HepG2 (cell line): ENCODE data around the gene GDF15. TPM values are rescaled to one million over a fixed set of nuclear protein-coding genes. Genes with fewer than 3 reads are reported as not detected.

Experiments
- BCL6 ChIP-seq: IDR thresholded peaks from 2 replicates; pipeline ENCODE4 v1.6.1; 2016; ENCODE audit warnings: missing genetic modification reagents, missing compliant biosample characterization
- EED ChIP-seq: sonication (generic); formaldehyde crosslinking; IDR thresholded peaks from 2 replicates; pipeline ENCODE4 v1.5.0; 2020; ENCODE audit warnings: mild to moderate bottlenecking, missing genetic modification reagents
- FOSL2 ChIP-seq: sonication (generic); formaldehyde crosslinking; IDR thresholded peaks from 2 replicates; pipeline ENCODE4 v1.4.0; 2020; ENCODE audit warnings: missing genetic modification reagents
- FOXK2 ChIP-seq: fragments of 450-650 bp; IDR thresholded peaks from 2 replicates; pipeline ENCODE4 v1.6.1; 2016
- HNF4G ChIP-seq, 2 experiments: sonication (generic) in 1 of 2; formaldehyde crosslinking in 1 of 2; IDR thresholded peaks; 2 replicates each; pipeline versions ENCODE4 v1.4.0 to v1.6.1; 2011 to 2020; ENCODE audit warnings: borderline replicate concordance in 2 of 2, low read depth in 2 of 2, mild to moderate bottlenecking in 2 of 2, low read length in 1 of 2, missing genetic modification reagents in 1 of 2, moderate library complexity in 1 of 2
- HOXA9 ChIP-seq: sonication (generic); formaldehyde crosslinking; IDR thresholded peaks from 2 replicates; pipeline ENCODE4 v1.8.1; 2022; ENCODE audit warnings: missing genetic modification reagents, mild to moderate bottlenecking, moderate library complexity, borderline replicate concordance
- ISL2 ChIP-seq: sonication (generic); formaldehyde crosslinking; IDR thresholded peaks from 2 replicates; pipeline ENCODE4 v1.5.0; 2020; ENCODE audit warnings: missing genetic modification reagents
- KAT8 ChIP-seq: IDR thresholded peaks from 2 replicates; pipeline ENCODE4 v1.6.1; 2016; ENCODE audit warnings: missing genetic modification reagents, missing compliant biosample characterization
- MXD4 ChIP-seq: IDR thresholded peaks from 2 replicates; pipeline ENCODE4 v1.6.1; 2016; ENCODE audit warnings: mild to moderate bottlenecking, missing biosample characterization, missing genetic modification reagents
- NFE2L2 ChIP-seq: fragments of 150-350 bp; IDR thresholded peaks from 2 replicates; pipeline ENCODE4 v1.6.1; 2014; ENCODE audit warnings: low read length
- ONECUT2 ChIP-seq: sonication (generic); formaldehyde crosslinking; IDR thresholded peaks from 2 replicates; pipeline ENCODE4 v1.4.0; 2020; ENCODE audit warnings: missing genetic modification reagents
- POLR2A ChIP-seq, 2 experiments: IDR thresholded peaks; 2 replicates each; pipeline ENCODE4 v1.6.1; 2011; ENCODE audit warnings: low read depth in 2 of 2, low read length in 2 of 2, mild to moderate bottlenecking in 1 of 2, moderate library complexity in 1 of 2; ENCODE audit not compliant: insufficient read depth in 1 of 2
- RELA ChIP-seq: sonication (generic); formaldehyde crosslinking; IDR thresholded peaks from 2 replicates; pipeline ENCODE4 v1.4.0; 2020; ENCODE audit warnings: missing genetic modification reagents
- SATB2 ChIP-seq: sonication (generic); formaldehyde crosslinking; IDR thresholded peaks from 2 replicates; pipeline ENCODE4 v1.5.0; 2020; ENCODE audit warnings: missing genetic modification reagents
- SMAD9 ChIP-seq: sonication (generic); formaldehyde crosslinking; IDR thresholded peaks from 2 replicates; pipeline ENCODE4 v1.5.1; 2020; ENCODE audit warnings: mild to moderate bottlenecking, missing genetic modification reagents
- SOX5 ChIP-seq: IDR thresholded peaks from 2 replicates; pipeline ENCODE4 v1.6.1; 2016; ENCODE audit warnings: borderline replicate concordance
- SRSF9 ChIP-seq: fragments of 200-400 bp; formaldehyde crosslinking; IDR thresholded peaks from 2 replicates; pipeline ENCODE4 v1.6.1; 2018; ENCODE audit warnings: borderline replicate concordance, mild to moderate bottlenecking, low read depth, low read length; ENCODE audit not compliant: insufficient read depth, poor library complexity, severe bottlenecking
- THAP11 ChIP-seq: IDR thresholded peaks from 2 replicates; pipeline ENCODE4 v1.6.1; 2016; ENCODE audit warnings: missing biosample characterization, missing genetic modification reagents
- TOE1 ChIP-seq: sonication (generic); formaldehyde crosslinking; IDR thresholded peaks from 2 replicates; pipeline ENCODE4 v1.4.0; 2020; ENCODE audit warnings: mild to moderate bottlenecking, missing genetic modification reagents
- ZBTB7B ChIP-seq: sonication (generic); formaldehyde crosslinking; IDR thresholded peaks from 2 replicates; pipeline ENCODE4 v1.4.0; 2020; ENCODE audit warnings: missing genetic modification reagents
- ZFX ChIP-seq: sonication (generic); formaldehyde crosslinking; IDR thresholded peaks from 2 replicates; pipeline ENCODE4 v1.4.0; 2020; ENCODE audit warnings: mild to moderate bottlenecking, low read depth, missing genetic modification reagents, moderate library complexity
- ZMYM2 ChIP-seq: sonication (generic); formaldehyde crosslinking; IDR thresholded peaks from 2 replicates; pipeline ENCODE4 v1.8.0; 2022; ENCODE audit warnings: mild to moderate bottlenecking, missing genetic modification reagents
- ZNF891 ChIP-seq: sonication (generic); formaldehyde crosslinking; IDR thresholded peaks from 2 replicates; pipeline ENCODE4 v1.5.0; 2020; ENCODE audit warnings: mild to moderate bottlenecking, missing genetic modification reagents
- polyA plus RNA-seq, 8 experiments: library from polyadenylated mRNA; depleted of rRNA in 3 of 8; stranded (reverse) in 7 of 8; unstranded in 1 of 8; fragments of >200 nt; fragmentation: Illumina TruSeq in 4 of 8; extraction: Trizol in 4 of 8; gene quantifications; 2 replicates each; pipeline versions ENCODE4 v1.2.1 to v1.2.3, GENCODE V29; 2011 to 2016; ENCODE audit warnings: low read depth in 4 of 8, missing spikeins in 1 of 8, mixed read lengths in 1 of 8; ENCODE audit not compliant: insufficient read depth in 1 of 8
- total RNA-seq, 5 experiments: library from RNA; depleted of rRNA; stranded (reverse); fragments of >200 nt; fragmentation: Illumina TruSeq; extraction: Trizol; gene quantifications; 2 replicates each; pipeline ENCODE4 v1.2.3, GENCODE V29; 2016; ENCODE audit warnings: low read depth in 1 of 5
- TF ChIP-seq, protein P1 (sequence below): sonication (generic); formaldehyde crosslinking; IDR thresholded peaks from one replicate; pipeline ENCODE4 v1.5.1; 2020; ENCODE audit warnings: mild to moderate bottlenecking, missing genetic modification reagents; ENCODE audit errors: not compliant biosample characterization

GDF15 gene
- total and polyA plus RNA-seq, 2 of the 13 experiments (the other 11 are each of a cell fraction or from before 2014, with no cell fraction given) = 146 to 422 TPM

DNA sequence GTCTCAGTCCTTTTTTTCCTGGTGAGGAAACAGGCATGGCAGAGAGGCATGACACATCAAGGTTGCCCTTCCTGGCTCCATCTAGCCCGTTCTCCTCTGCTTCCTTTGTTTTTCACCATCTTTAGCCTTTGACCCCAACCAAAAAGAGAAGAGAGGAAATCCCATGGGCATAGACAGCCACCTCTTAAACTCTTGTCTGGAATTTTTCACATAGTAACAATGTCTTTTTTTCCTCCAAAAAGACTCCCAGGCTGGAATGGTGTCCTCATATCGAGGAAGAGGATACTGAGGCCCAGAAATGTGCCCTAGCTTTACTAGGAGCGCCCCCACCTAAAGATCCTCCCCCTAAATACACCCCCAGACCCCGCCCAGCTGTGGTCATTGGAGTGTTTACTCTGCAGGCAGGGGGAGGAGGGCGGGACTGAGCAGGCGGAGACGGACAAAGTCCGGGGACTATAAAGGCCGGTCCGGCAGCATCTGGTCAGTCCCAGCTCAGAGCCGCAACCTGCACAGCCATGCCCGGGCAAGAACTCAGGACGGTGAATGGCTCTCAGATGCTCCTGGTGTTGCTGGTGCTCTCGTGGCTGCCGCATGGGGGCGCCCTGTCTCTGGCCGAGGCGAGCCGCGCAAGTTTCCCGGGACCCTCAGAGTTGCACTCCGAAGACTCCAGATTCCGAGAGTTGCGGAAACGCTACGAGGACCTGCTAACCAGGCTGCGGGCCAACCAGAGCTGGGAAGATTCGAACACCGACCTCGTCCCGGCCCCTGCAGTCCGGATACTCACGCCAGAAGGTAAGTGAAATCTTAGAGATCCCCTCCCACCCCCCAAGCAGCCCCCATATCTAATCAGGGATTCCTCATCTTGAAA, at the start of gene GDF15 (continued):
- TF ChIP-seq ZNF891 (CRISPR knock-in tag) (no peak), SATB2 (CRISPR knock-in tag) (peak; percentile 94; the same call in 1 of the 2 replicates), EED (0 out of 2 replicates have a peak, but pooled peaks have one; percentile 81), TOE1 (no peak; the same call in 1 of the 2 replicates), KAT8 (CRISPR knock-in tag) (peak; percentile 82), ISL2 (CRISPR knock-in tag) (peak; percentile 94), ZBTB7B (CRISPR knock-in tag) (peak; percentile 94), MXD4 (CRISPR knock-in tag) (no peak; the same call in 1 of the 2 replicates), HOXA9 (CRISPR knock-in tag) (no peak), SMAD9 (CRISPR knock-in tag) (no peak), FOSL2 (peak; percentile 71), RELA (0 out of 2 replicates have a peak, but pooled peaks have one; percentile 52), POLR2A (IDR thresholded peaks at IDR 0.05; ENCODE audit: insufficient read depth in 1 of 2, low read depth in 2 of 2, low read length in 2 of 2) (peak; percentile 100), SOX5 (CRISPR knock-in tag) (peak; percentile 67), ZFX (CRISPR knock-in tag) (peak; percentile 67), ZMYM2 (CRISPR knock-in tag) (peak; percentile 74; the same call in 1 of the 2 replicates), FOXK2 (peak; percentile 66; the same call in 1 of the 2 replicates), ONECUT2 (CRISPR knock-in tag) (peak; percentile 79; the same call in 1 of the 2 replicates), SRSF9 (no peak), BCL6 (CRISPR knock-in tag) (peak; percentile 87), HNF4G (IDR thresholded peaks at IDR 0.05; ENCODE audit: borderline replicate concordance, low read depth, low read length) (peak; percentile 95), HNF4G (CRISPR knock-in tag; IDR thresholded peaks at IDR 0.05; ENCODE audit: borderline replicate concordance, low read depth) (peak; percentile 85), NFE2L2 (no peak), THAP11 (peak; percentile 72)
- TF ChIP-seq, protein P1, sequence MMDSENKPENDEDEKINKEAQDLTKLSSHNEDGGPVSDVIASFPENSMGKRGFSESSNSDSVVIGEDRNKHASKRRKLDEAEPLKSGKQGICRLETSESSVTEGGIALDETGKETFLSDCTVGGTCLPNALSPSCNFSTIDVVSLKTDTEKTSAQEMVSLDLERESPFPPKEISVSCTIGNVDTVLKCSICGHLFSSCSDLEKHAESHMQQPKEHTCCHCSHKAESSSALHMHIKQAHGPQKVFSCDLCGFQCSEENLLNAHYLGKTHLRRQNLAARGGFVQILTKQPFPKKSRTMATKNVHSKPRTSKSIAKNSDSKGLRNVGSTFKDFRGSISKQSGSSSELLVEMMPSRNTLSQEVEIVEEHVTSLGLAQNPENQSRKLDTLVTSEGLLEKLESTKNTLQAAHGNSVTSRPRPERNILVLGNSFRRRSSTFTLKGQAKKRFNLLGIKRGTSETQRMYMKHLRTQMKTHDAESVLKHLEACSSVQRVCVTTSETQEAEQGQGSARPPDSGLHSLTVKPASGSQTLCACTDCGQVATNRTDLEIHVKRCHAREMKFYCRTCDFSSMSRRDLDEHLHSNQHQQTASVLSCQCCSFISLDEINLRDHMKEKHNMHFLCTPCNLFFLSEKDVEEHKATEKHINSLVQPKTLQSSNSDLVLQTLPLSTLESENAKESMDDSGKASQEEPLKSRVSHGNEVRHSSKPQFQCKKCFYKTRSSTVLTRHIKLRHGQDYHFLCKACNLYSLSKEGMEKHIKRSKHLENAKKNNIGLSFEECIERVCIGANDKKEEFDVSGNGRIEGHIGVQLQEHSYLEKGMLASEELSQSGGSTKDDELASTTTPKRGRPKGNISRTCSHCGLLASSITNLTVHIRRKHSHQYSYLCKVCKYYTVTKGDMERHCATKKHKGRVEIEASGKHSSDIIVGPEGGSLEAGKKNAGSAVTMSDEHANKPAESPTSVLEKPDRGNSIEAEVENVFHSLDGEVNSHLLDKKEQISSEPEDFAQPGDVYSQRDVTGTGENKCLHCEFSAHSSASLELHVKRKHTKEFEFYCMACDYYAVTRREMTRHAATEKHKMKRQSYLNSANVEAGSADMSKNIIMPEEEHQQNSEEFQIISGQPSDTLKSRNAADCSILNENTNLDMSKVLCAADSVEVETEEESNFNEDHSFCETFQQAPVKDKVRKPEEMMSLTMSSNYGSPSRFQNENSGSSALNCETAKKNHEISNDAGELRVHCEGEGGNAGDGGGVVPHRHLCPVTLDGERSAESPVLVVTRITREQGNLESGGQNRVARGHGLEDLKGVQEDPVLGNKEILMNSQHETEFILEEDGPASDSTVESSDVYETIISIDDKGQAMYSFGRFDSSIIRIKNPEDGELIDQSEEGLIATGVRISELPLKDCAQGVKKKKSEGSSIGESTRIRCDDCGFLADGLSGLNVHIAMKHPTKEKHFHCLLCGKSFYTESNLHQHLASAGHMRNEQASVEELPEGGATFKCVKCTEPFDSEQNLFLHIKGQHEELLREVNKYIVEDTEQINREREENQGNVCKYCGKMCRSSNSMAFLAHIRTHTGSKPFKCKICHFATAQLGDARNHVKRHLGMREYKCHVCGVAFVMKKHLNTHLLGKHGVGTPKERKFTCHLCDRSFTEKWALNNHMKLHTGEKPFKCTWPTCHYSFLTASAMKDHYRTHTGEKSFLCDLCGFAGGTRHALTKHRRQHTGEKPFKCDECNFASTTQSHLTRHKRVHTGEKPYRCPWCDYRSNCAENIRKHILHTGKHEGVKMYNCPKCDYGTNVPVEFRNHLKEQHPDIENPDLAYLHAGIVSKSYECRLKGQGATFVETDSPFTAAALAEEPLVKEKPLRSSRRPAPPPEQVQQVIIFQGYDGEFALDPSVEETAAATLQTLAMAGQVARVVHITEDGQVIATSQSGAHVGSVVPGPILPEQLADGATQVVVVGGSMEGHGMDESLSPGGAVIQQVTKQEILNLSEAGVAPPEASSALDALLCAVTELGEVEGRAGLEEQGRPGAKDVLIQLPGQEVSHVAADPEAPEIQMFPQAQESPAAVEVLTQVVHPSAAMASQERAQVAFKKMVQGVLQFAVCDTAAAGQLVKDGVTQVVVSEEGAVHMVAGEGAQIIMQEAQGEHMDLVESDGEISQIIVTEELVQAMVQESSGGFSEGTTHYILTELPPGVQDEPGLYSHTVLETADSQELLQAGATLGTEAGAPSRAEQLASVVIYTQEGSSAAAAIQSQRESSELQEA (CRISPR knock-in tag) = no peak
